A549 (cell line): ENCODE results near the gene MRPL34. TPM values are rescaled to one million over a fixed set of nuclear protein-coding genes. Genes with fewer than 3 reads are reported as not detected.
A peak's percentile ranks its signal among the peaks of the same experiment; 100 is the strongest.

Experiments
- ATAC-seq, 2 experiments: fragments of 200-7000 bp in 1 of 2; fragments of >200 bp in 1 of 2; cut with Nextera tagmentation in 1 of 2; cut with Tn5 transposase in 1 of 2; 3 replicates each; pipeline versions ENCODE4 v1.8.0 to v1.9.1; 2018 to 2020; ENCODE audit warnings: mild to moderate bottlenecking in 1 of 2, moderate library complexity in 1 of 2
- CTCF ChIA-PET: fragments of 300-600 bp; sonication (Branson Sonifier 250); formaldehyde crosslinking; extraction: SDS; loops from one replicate; lab custom pipeline; 2021; ENCODE audit warnings: antibody characterized with exemption, inconsistent platforms; lab: Yijun Ruan, JAX
- POLR2A ChIA-PET: fragments of 350-600 bp; formaldehyde crosslinking; extraction: SDS; loops from one replicate; lab custom pipeline; 2021; ENCODE audit warnings: antibody characterized with exemption, inconsistent platforms; lab: Yijun Ruan, JAX
- DNase-seq, 2 experiments: peaks; one replicate each; pipeline versions ENCODE4 v3.0.0 to v3.0.0-alpha.2; 2011 to 2016; ENCODE audit warnings: low read depth in 1 of 2, low spot score in 1 of 2
- FAIRE-seq: peaks from 2 replicates; lab custom pipeline; 2011; peaks lifted over from hg19 to GRCh38; lab: Jason Lieb, UNC
- H3K27ac ChIP-seq, 2 experiments: fragments of >200 bp; sonication (Bioruptor Twin); formaldehyde crosslinking; 3 replicates each; pipeline ENCODE4 v1.5.1; 2016 to 2017
- H3K4me1 ChIP-seq: fragments of >200 bp; sonication (Bioruptor Twin); formaldehyde crosslinking; 3 replicates; pipeline ENCODE4 v1.6.1; 2016
- H3K4me2 ChIP-seq: fragments of >200 bp; sonication (Bioruptor Twin); formaldehyde crosslinking; 3 replicates; pipeline ENCODE4 v1.6.1; 2016
- H3K4me3 ChIP-seq: fragments of >200 bp; sonication (Bioruptor Twin); formaldehyde crosslinking; 3 replicates; pipeline ENCODE4 v1.5.1; 2016
- H3K9me3 ChIP-seq: fragments of >200 bp; sonication (Bioruptor Twin); formaldehyde crosslinking; 3 replicates; pipeline ENCODE4 v1.6.1; 2016
- CBX8 ChIP-seq: fragments of 200-600 bp; sonication (generic); IDR thresholded peaks from 2 replicates; pipeline ENCODE4 v1.6.1; 2016
- EHF ChIP-seq: fragments of 250-450 bp; sonication (Bioruptor Pico); IDR thresholded peaks from 2 replicates; pipeline ENCODE4 v1.5.0; 2020; ENCODE audit warnings: mild to moderate bottlenecking
- EHMT2 ChIP-seq: fragments of 200-600 bp; sonication (generic); IDR thresholded peaks from 2 replicates; pipeline ENCODE4 v1.6.1; 2016; ENCODE audit warnings: antibody characterized with exemption, low read depth, mild to moderate bottlenecking, moderate library complexity
- FOSB ChIP-seq: fragments of 250-450 bp; sonication (Bioruptor Pico); IDR thresholded peaks from 2 replicates; pipeline ENCODE4 v1.5.0; 2020; ENCODE audit warnings: mild to moderate bottlenecking, moderate library complexity
- JUNB ChIP-seq: fragments of >200 bp; sonication (Bioruptor Twin); formaldehyde crosslinking; IDR thresholded peaks from 2 replicates; pipeline ENCODE4 v1.6.1; 2016
- NR3C1 ChIP-seq: fragments of >200 bp; sonication (Bioruptor Twin); formaldehyde crosslinking; IDR thresholded peaks from 3 replicates; pipeline ENCODE4 v1.6.1; 2017
- PHF8 ChIP-seq: fragments of 200-600 bp; sonication (generic); IDR thresholded peaks from 2 replicates; pipeline ENCODE4 v1.6.1; 2016; ENCODE audit warnings: low read depth, mild to moderate bottlenecking, antibody characterized with exemption, moderate library complexity, borderline replicate concordance
- RCOR1 ChIP-seq: fragments of 150-350 bp; IDR thresholded peaks from 2 replicates; pipeline ENCODE4 v1.6.1; 2014; ENCODE audit warnings: antibody characterized with exemption, low read length, low read depth
- RNF2 ChIP-seq: fragments of 200-600 bp; sonication (generic); IDR thresholded peaks from 2 replicates; pipeline ENCODE4 v1.6.1; 2016; ENCODE audit warnings: low read depth, mild to moderate bottlenecking, antibody characterized with exemption, moderate library complexity, borderline replicate concordance
- ZFP36 ChIP-seq: fragments of 450-650 bp; IDR thresholded peaks from 2 replicates; pipeline ENCODE4 v1.6.1; 2014; ENCODE audit warnings: borderline replicate concordance; ENCODE audit not compliant: partially characterized antibody
- WGBS: methylation state at CpG from one replicate; pipeline ENCODE4 v1.1.6; 2017; ENCODE audit errors: missing lambda C conversion rate; 5-methylcytosine and 5-hydroxymethylcytosine counted together
- polyA plus RNA-seq, 4 experiments: library from polyadenylated mRNA; depleted of rRNA in 3 of 4; stranded (reverse); fragments of >200 nt; fragmentation: RNase III in 1 of 4; extraction: RNeasy Plus Mini Kit Qiagen cat#74134 plus additional on column Dnase treatment in 1 of 4; gene quantifications; 2 replicates in 3 of 4; 3 replicates in 1 of 4; pipeline ENCODE4 v1.2.3, GENCODE V29; 2011 to 2017
- TF ChIP-seq, protein P1 (sequence below): fragments of 200-600 bp; sonication (generic); IDR thresholded peaks from 2 replicates; pipeline ENCODE4 v1.6.1; 2016; ENCODE audit warnings: antibody characterized with exemption, mild to moderate bottlenecking, moderate library complexity
- TF ChIP-seq, protein P2 (sequence below): fragments of 250-450 bp; sonication (Bioruptor Pico); IDR thresholded peaks from 2 replicates; pipeline ENCODE4 v1.5.0; 2021; ENCODE audit warnings: mild to moderate bottlenecking, moderate library complexity, borderline replicate concordance
- TF ChIP-seq, protein P3 (sequence below): fragments of 250-450 bp; sonication (Bioruptor Pico); IDR thresholded peaks from 2 replicates; pipeline ENCODE4 v1.5.0; 2020; ENCODE audit warnings: low read depth, mild to moderate bottlenecking, moderate library complexity

MRPL34 gene
- polyA plus RNA-seq, 2 of the 4 experiments (the other 2 are of a cell fraction) = 28.1 to 56.1 TPM

DNA sequence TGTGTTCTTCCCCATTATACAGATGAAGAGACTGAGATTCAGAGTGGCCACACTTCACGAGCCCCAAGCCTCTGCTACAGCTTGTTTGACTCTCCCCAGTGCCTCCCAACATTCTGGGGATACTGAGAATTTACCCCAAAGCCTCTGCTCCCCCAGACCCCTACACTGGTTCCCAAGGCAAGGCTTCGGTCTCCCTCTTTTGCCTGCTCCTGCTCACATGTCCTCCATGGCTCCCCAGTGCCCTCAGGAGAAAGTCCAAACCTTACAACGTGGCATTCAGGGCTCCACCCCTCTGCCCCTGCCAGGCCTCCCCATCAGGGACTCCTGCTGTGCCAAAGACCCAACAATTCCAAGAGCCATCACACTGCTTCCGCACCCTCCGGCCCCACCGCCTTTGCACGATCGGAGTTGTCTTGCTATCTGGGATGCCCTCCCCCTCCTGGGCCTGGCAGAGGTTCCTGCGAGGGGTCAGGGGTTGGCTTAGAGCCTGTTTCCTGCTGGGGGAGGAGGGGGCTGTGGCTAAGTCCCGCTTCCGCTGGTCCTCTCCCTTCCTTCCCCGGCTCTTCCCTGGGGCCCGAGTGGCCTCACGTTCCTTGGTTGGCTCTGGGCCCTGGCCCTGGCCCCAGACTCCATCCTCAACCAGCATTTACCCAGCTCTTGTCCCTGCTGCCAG, 47.1 kb downstream of the MRPL34 start:
- no peak for FAIRE-seq
- no peaks in the 10 kb centered on the region for H3K9me3 ChIP-seq
- ATAC-seq = no peak; a peak in 1 of 6 replicates
- DNase-seq = no peak
- TF ChIP-seq RCOR1 (no peak), ZFP36 (peak; percentile 67)
- TF ChIP-seq, all 56 proteins: peak for 1
- Histone ChIP-seq H3K4me3 (no peak overlapping the region), H3K4me2 (no peak overlapping the region), H3K4me1 (peaks cover 13% of the 10 kb centered on the region), H3K27ac (no peak overlapping the region)
- 73% methylated on average over 13 of the region's 14 CpGs for WGBS
- ChIA-PET CTCF (interaction anchor here (3.7 kb wide), 1 partner anchor 33 kb away, joined by 17 read pairs; no protein-coding TSS in a partner anchor), POLR2A (no interaction called here)

DNA sequence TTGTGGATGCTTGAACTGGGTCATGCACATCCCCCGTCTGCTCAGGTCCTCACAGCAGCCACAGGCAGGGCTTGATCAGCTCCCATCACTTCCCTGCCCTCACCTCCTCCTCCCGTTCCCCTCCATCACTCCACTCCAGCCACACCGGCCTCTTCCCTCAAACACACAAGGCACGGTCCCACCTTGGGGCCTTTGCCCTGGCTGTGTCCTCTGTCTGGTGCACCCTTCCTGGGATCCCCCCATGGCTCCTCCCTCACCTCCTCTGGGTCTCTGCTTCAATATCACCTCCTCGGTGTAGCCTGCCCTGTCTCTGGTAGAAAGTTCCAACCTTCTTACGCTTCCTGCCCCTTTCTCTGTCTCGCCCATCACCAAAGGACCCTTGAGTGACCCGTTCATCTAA, 47.7 kb downstream of the MRPL34 start:
- CTCF ChIA-PET = interaction anchor here (1.1 to 3.7 kb wide), 2 partner anchors 8 to 32 kb away, joined by 3 to 17 read pairs; no protein-coding TSS in a partner anchor
- Histone ChIP-seq H3K4me2 (no peak overlapping the region), H3K4me1 (peaks cover 16% of the 10 kb centered on the region), H3K9me3 (no peaks in the 10 kb centered on the region)
- WGBS = 81% methylated on average over 8 of the region's 8 CpGs
- ATAC-seq = no peak; a peak in 1 of 6 replicates
- no peak for DNase-seq
- POLR2A ChIA-PET = no interaction called here
- no peak for TF ChIP-seq EHF (CRISPR knock-in tag)
- no peak for TF ChIP-seq FOSB (CRISPR knock-in tag)
- TF ChIP-seq, protein P1, sequence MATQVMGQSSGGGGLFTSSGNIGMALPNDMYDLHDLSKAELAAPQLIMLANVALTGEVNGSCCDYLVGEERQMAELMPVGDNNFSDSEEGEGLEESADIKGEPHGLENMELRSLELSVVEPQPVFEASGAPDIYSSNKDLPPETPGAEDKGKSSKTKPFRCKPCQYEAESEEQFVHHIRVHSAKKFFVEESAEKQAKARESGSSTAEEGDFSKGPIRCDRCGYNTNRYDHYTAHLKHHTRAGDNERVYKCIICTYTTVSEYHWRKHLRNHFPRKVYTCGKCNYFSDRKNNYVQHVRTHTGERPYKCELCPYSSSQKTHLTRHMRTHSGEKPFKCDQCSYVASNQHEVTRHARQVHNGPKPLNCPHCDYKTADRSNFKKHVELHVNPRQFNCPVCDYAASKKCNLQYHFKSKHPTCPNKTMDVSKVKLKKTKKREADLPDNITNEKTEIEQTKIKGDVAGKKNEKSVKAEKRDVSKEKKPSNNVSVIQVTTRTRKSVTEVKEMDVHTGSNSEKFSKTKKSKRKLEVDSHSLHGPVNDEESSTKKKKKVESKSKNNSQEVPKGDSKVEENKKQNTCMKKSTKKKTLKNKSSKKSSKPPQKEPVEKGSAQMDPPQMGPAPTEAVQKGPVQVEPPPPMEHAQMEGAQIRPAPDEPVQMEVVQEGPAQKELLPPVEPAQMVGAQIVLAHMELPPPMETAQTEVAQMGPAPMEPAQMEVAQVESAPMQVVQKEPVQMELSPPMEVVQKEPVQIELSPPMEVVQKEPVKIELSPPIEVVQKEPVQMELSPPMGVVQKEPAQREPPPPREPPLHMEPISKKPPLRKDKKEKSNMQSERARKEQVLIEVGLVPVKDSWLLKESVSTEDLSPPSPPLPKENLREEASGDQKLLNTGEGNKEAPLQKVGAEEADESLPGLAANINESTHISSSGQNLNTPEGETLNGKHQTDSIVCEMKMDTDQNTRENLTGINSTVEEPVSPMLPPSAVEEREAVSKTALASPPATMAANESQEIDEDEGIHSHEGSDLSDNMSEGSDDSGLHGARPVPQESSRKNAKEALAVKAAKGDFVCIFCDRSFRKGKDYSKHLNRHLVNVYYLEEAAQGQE = no peak
- TF ChIP-seq, protein P2, sequence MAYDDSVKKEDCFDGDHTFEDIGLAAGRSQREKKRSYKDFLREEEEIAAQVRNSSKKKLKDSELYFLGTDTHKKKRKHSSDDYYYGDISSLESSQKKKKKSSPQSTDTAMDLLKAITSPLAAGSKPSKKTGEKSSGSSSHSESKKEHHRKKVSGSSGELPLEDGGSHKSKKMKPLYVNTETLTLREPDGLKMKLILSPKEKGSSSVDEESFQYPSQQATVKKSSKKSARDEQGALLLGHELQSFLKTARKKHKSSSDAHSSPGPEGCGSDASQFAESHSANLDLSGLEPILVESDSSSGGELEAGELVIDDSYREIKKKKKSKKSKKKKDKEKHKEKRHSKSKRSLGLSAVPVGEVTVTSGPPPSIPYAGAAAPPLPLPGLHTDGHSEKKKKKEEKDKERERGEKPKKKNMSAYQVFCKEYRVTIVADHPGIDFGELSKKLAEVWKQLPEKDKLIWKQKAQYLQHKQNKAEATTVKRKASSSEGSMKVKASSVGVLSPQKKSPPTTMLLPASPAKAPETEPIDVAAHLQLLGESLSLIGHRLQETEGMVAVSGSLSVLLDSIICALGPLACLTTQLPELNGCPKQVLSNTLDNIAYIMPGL (CRISPR knock-in tag) = no peak
- TF ChIP-seq ZFP36 = no peak
- no peak for TF ChIP-seq NR3C1
- TF ChIP-seq RNF2 = no peak
- TF ChIP-seq, protein P3, sequence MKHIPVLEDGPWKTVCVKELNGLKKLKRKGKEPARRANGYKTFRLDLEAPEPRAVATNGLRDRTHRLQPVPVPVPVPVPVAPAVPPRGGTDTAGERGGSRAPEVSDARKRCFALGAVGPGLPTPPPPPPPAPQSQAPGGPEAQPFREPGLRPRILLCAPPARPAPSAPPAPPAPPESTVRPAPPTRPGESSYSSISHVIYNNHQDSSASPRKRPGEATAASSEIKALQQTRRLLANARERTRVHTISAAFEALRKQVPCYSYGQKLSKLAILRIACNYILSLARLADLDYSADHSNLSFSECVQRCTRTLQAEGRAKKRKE (CRISPR knock-in tag) = no peak
- no peak for TF ChIP-seq JUNB
- TF ChIP-seq CBX8 = no peak
- no peak for TF ChIP-seq PHF8
- no peak for TF ChIP-seq EHMT2
- TF ChIP-seq, all 56 proteins: peak for 0
- no peak overlapping the region for H3K4me3 ChIP-seq
- FAIRE-seq = no peak
- no peak overlapping the region for H3K27ac ChIP-seq

Other genes with a start within 250 kb of the MRPL34 start
- gene HAUS8, start 230.4 kb upstream of the MRPL34 start, polyA plus RNA-seq (2011; rRNA removed) = 13.9 and 15.1 TPM in 2 replicates
- gene HAUS8, start 230.4 kb upstream of the MRPL34 start, polyA plus RNA-seq (2017; fragmentation: RNase III; extraction: RNeasy Plus Mini Kit Qiagen cat#74134 plus additional on column Dnase treatment) = 15.9 to 16.6 TPM (median 16.2 TPM) in 3 replicates
- 13.0 and 18.9 TPM in 2 replicates for gene MYO9B, start 230.1 kb upstream of the MRPL34 start, polyA plus RNA-seq (2011; rRNA removed)
- 23.9 to 28.1 TPM (median 27.7 TPM) in 3 replicates for gene MYO9B, start 230.1 kb upstream of the MRPL34 start, polyA plus RNA-seq (2017; fragmentation: RNase III; extraction: RNeasy Plus Mini Kit Qiagen cat#74134 plus additional on column Dnase treatment)
- 10.1 and 10.2 TPM in 2 replicates for gene USE1, start 90.5 kb upstream of the MRPL34 start, polyA plus RNA-seq (2011; rRNA removed)
- 15.5 to 18.4 TPM (median 16.5 TPM) in 3 replicates for gene USE1, start 90.5 kb upstream of the MRPL34 start, polyA plus RNA-seq (2017; fragmentation: RNase III; extraction: RNeasy Plus Mini Kit Qiagen cat#74134 plus additional on column Dnase treatment)
- 5.5 and 8.5 TPM in 2 replicates for gene OCEL1, start 79.6 kb upstream of the MRPL34 start, polyA plus RNA-seq (2011; rRNA removed)
- 6.0 to 10.7 TPM (median 9.2 TPM) in 3 replicates for gene OCEL1, start 79.6 kb upstream of the MRPL34 start, polyA plus RNA-seq (2017; fragmentation: RNase III; extraction: RNeasy Plus Mini Kit Qiagen cat#74134 plus additional on column Dnase treatment)
- 30.4 and 31.9 TPM in 2 replicates for gene NR2F6, start 60.0 kb upstream of the MRPL34 start, polyA plus RNA-seq (2011; rRNA removed)
- gene NR2F6, start 60.0 kb upstream of the MRPL34 start, polyA plus RNA-seq (2017; fragmentation: RNase III; extraction: RNeasy Plus Mini Kit Qiagen cat#74134 plus additional on column Dnase treatment) = 37.7 to 42.4 TPM (median 42.1 TPM) in 3 replicates
- 0.03 and 0.04 TPM in 2 replicates for gene USHBP1, start 41.1 kb upstream of the MRPL34 start, polyA plus RNA-seq (2011; rRNA removed)
- not detected in 3 replicates for gene USHBP1, start 41.1 kb upstream of the MRPL34 start, polyA plus RNA-seq (2017; fragmentation: RNase III; extraction: RNeasy Plus Mini Kit Qiagen cat#74134 plus additional on column Dnase treatment)
- gene BABAM1, start 38.4 kb upstream of the MRPL34 start, polyA plus RNA-seq (2011; rRNA removed) = 52.1 and 56.0 TPM in 2 replicates
- 64.0 to 67.6 TPM (median 65.7 TPM) in 3 replicates for gene BABAM1, start 38.4 kb upstream of the MRPL34 start, polyA plus RNA-seq (2017; fragmentation: RNase III; extraction: RNeasy Plus Mini Kit Qiagen cat#74134 plus additional on column Dnase treatment)
- 0.45 and 0.56 TPM in 2 replicates for gene ANKLE1, start 24.0 kb upstream of the MRPL34 start, polyA plus RNA-seq (2011; rRNA removed)
- gene ANKLE1, start 24.0 kb upstream of the MRPL34 start, polyA plus RNA-seq (2017; fragmentation: RNase III; extraction: RNeasy Plus Mini Kit Qiagen cat#74134 plus additional on column Dnase treatment) = 0.74 to 1.2 TPM (median 1.0 TPM) in 3 replicates
- 2.3 TPM in 2 replicates for gene ABHD8, start 2.4 kb upstream of the MRPL34 start, polyA plus RNA-seq (2011; rRNA removed)
- 3.1 to 4.4 TPM (median 4.2 TPM) in 3 replicates for gene ABHD8, start 2.4 kb upstream of the MRPL34 start, polyA plus RNA-seq (2017; fragmentation: RNase III; extraction: RNeasy Plus Mini Kit Qiagen cat#74134 plus additional on column Dnase treatment)
- 27.5 and 35.5 TPM in 2 replicates for gene DDA1, start 3.7 kb downstream of the MRPL34 start, polyA plus RNA-seq (2011; rRNA removed)
- 53.5 to 62.1 TPM (median 58.5 TPM) in 3 replicates for gene DDA1, start 3.7 kb downstream of the MRPL34 start, polyA plus RNA-seq (2017; fragmentation: RNase III; extraction: RNeasy Plus Mini Kit Qiagen cat#74134 plus additional on column Dnase treatment)
- 2.2 and 2.4 TPM in 2 replicates for gene ANO8, start 29.0 kb downstream of the MRPL34 start, polyA plus RNA-seq (2011; rRNA removed)
- gene ANO8, start 29.0 kb downstream of the MRPL34 start, polyA plus RNA-seq (2017; fragmentation: RNase III; extraction: RNeasy Plus Mini Kit Qiagen cat#74134 plus additional on column Dnase treatment) = 3.9 to 5.5 TPM (median 5.1 TPM) in 3 replicates
- 9.5 and 10.6 TPM in 2 replicates for gene GTPBP3, start 31.7 kb downstream of the MRPL34 start, polyA plus RNA-seq (2011; rRNA removed)
- gene GTPBP3, start 31.7 kb downstream of the MRPL34 start, polyA plus RNA-seq (2017; fragmentation: RNase III; extraction: RNeasy Plus Mini Kit Qiagen cat#74134 plus additional on column Dnase treatment) = 17.9 to 21.7 TPM (median 19.3 TPM) in 3 replicates
- not detected in 2 replicates for gene PLVAP, start 71.5 kb downstream of the MRPL34 start, polyA plus RNA-seq (2011; rRNA removed)
- not detected in 3 replicates for gene PLVAP, start 71.5 kb downstream of the MRPL34 start, polyA plus RNA-seq (2017; fragmentation: RNase III; extraction: RNeasy Plus Mini Kit Qiagen cat#74134 plus additional on column Dnase treatment)
- not detected in 2 replicates for gene CCDC194, start 88.3 kb downstream of the MRPL34 start, polyA plus RNA-seq (2011; rRNA removed)
- not detected in 3 replicates for gene CCDC194, start 88.3 kb downstream of the MRPL34 start, polyA plus RNA-seq (2017; fragmentation: RNase III; extraction: RNeasy Plus Mini Kit Qiagen cat#74134 plus additional on column Dnase treatment)
- 0.24 and 0.26 TPM in 2 replicates for gene BST2, start 99.8 kb downstream of the MRPL34 start, polyA plus RNA-seq (2011; rRNA removed)
- gene BST2, start 99.8 kb downstream of the MRPL34 start, polyA plus RNA-seq (2017; fragmentation: RNase III; extraction: RNeasy Plus Mini Kit Qiagen cat#74134 plus additional on column Dnase treatment) = 0.12 to 0.18 TPM in 2 of 3 replicates, not detected in the other
- 18.3 and 19.1 TPM in 2 replicates for gene MVB12A, start 114.2 kb downstream of the MRPL34 start, polyA plus RNA-seq (2011; rRNA removed)
- gene MVB12A, start 114.2 kb downstream of the MRPL34 start, polyA plus RNA-seq (2017; fragmentation: RNase III; extraction: RNeasy Plus Mini Kit Qiagen cat#74134 plus additional on column Dnase treatment) = 26.8 to 30.2 TPM (median 27.7 TPM) in 3 replicates
- 0.61 and 0.78 TPM in 2 replicates for gene TMEM221, start 142.8 kb downstream of the MRPL34 start, polyA plus RNA-seq (2011; rRNA removed)
- gene TMEM221, start 142.8 kb downstream of the MRPL34 start, polyA plus RNA-seq (2017; fragmentation: RNase III; extraction: RNeasy Plus Mini Kit Qiagen cat#74134 plus additional on column Dnase treatment) = 0.52 to 0.90 TPM (median 0.62 TPM) in 3 replicates
- gene NXNL1, start 155.1 kb downstream of the MRPL34 start, polyA plus RNA-seq (2011; rRNA removed) = not detected in 2 replicates
- not detected in 3 replicates for gene NXNL1, start 155.1 kb downstream of the MRPL34 start, polyA plus RNA-seq (2017; fragmentation: RNase III; extraction: RNeasy Plus Mini Kit Qiagen cat#74134 plus additional on column Dnase treatment)
- gene SLC27A1, start 164.7 kb downstream of the MRPL34 start, polyA plus RNA-seq (2011; rRNA removed) = 1.8 and 2.7 TPM in 2 replicates
- gene SLC27A1, start 164.7 kb downstream of the MRPL34 start, polyA plus RNA-seq (2017; fragmentation: RNase III; extraction: RNeasy Plus Mini Kit Qiagen cat#74134 plus additional on column Dnase treatment) = 1.9 to 2.6 TPM (median 2.5 TPM) in 3 replicates
- gene PGLS, start 205.8 kb downstream of the MRPL34 start, polyA plus RNA-seq (2011; rRNA removed) = 24.9 and 28.8 TPM in 2 replicates
- 37.2 to 49.4 TPM (median 45.7 TPM) in 3 replicates for gene PGLS, start 205.8 kb downstream of the MRPL34 start, polyA plus RNA-seq (2017; fragmentation: RNase III; extraction: RNeasy Plus Mini Kit Qiagen cat#74134 plus additional on column Dnase treatment)
- 64.4 and 76.6 TPM in 2 replicates for gene COLGALT1, start 249.8 kb downstream of the MRPL34 start, polyA plus RNA-seq (2011; rRNA removed)
- gene COLGALT1, start 249.8 kb downstream of the MRPL34 start, polyA plus RNA-seq (2017; fragmentation: RNase III; extraction: RNeasy Plus Mini Kit Qiagen cat#74134 plus additional on column Dnase treatment) = 54.5 to 57.2 TPM (median 57.1 TPM) in 3 replicates